H1 (cell line): ENCODE data around the gene GTF2F1. TPM values are rescaled to one million over a fixed set of nuclear protein-coding genes. Genes with fewer than 3 reads are reported as not detected.

Experiments
- EP300 ChIP-seq, 2 experiments: IDR thresholded peaks; 1 replicate in 1 of 2; 2 replicates in 1 of 2; pipeline ENCODE4 v1.6.1; 2011 to 2012; ENCODE audit warnings: low read depth in 2 of 2, low read length in 2 of 2, mild to moderate bottlenecking in 2 of 2, borderline replicate concordance in 1 of 2, inconsistent platforms in 1 of 2, moderate library complexity in 1 of 2
- HDAC6 ChIP-seq: IDR thresholded peaks from one replicate; pipeline ENCODE4 v1.7.1; 2012; ENCODE audit warnings: low read depth, mild to moderate bottlenecking, inconsistent platforms, low read length, moderate library complexity
- MAFK ChIP-seq: IDR thresholded peaks from 2 replicates; pipeline ENCODE4 v1.6.1; 2012; ENCODE audit warnings: low read depth, mild to moderate bottlenecking, improper control_type of control experiment, low read length
- MAX ChIP-seq: IDR thresholded peaks from 2 replicates; pipeline ENCODE4 v1.6.1; 2012; ENCODE audit warnings: inconsistent platforms
- NANOG ChIP-seq: IDR thresholded peaks from 2 replicates; pipeline ENCODE4 v1.6.1; 2011; ENCODE audit warnings: low read length, low read depth, mild to moderate bottlenecking, inconsistent platforms; ENCODE audit not compliant: insufficient read depth, poor library complexity, severe bottlenecking
- RNF2 ChIP-seq: fragments of 200-900, 300-1000 bp; sonication (generic); IDR thresholded peaks from 2 replicates; pipeline ENCODE4 v1.7.1; 2016; ENCODE audit warnings: borderline replicate concordance, low read depth, mild to moderate bottlenecking, antibody characterized with exemption, low read length; ENCODE audit not compliant: poor library complexity, severe bottlenecking; ENCODE audit errors: missing control alignments
- SP1 ChIP-seq: IDR thresholded peaks from 2 replicates; pipeline ENCODE4 v1.6.1; 2011; ENCODE audit warnings: low read depth, low read length
- polyA plus RNA-seq, 7 experiments: library from polyadenylated mRNA; depleted of rRNA in 3 of 7; stranded (reverse) in 5 of 7; unstranded in 2 of 7; fragments of >200 nt in 5 of 7; fragments of 200-250 nt in 2 of 7; gene quantifications; 1 replicate in 5 of 7; 2 replicates in 1 of 7; 4 replicates in 1 of 7; pipeline versions ENCODE4 v1.2.1 to v1.2.3, GENCODE V29; 2011 to 2013; ENCODE audit warnings: missing spikeins in 2 of 7, mixed read lengths in 2 of 7
- total RNA-seq: library from RNA; stranded (reverse); fragmentation: NEBNext Ultra II Directional; extraction: Animal tissue kit (Norgen Biotek cat#: 25700); gene quantifications from 2 replicates; pipeline ENCODE4 v1.2.1, GENCODE V29; 2021
- TF ChIP-seq, protein P1 (sequence below), 3 experiments: IDR thresholded peaks; 1 replicate in 2 of 3; 2 replicates in 1 of 3; pipeline versions ENCODE4 v1.5.1 to v1.6.1; 2011; ENCODE audit warnings: low read length in 3 of 3, mild to moderate bottlenecking in 3 of 3, inconsistent platforms in 2 of 3, low read depth in 1 of 3, moderate library complexity in 1 of 3; ENCODE audit not compliant: insufficient read depth in 1 of 3; ENCODE audit errors: control extremely low read depth in 1 of 3

The GTF2F1 gene
- total and polyA plus RNA-seq, 2 of the 8 experiments (the other 6 are each of a cell fraction or from before 2014, with no cell fraction given) = 29.3 to 56.3 TPM

GRCh38 chr19:6352381-6353165, 40.4 kb downstream of the GTF2F1 start (continued):
- TF ChIP-seq MAX (no peak), EP300 (IDR thresholded peaks at IDR 0.05; ENCODE audit: borderline replicate concordance in 1 of 2, low read depth in 2 of 2, low read length in 2 of 2) (no peak), NANOG (no peak), SP1 (no peak), MAFK (no peak), HDAC6 (no peak), RNF2 (no peak)
- TF ChIP-seq, protein P1, sequence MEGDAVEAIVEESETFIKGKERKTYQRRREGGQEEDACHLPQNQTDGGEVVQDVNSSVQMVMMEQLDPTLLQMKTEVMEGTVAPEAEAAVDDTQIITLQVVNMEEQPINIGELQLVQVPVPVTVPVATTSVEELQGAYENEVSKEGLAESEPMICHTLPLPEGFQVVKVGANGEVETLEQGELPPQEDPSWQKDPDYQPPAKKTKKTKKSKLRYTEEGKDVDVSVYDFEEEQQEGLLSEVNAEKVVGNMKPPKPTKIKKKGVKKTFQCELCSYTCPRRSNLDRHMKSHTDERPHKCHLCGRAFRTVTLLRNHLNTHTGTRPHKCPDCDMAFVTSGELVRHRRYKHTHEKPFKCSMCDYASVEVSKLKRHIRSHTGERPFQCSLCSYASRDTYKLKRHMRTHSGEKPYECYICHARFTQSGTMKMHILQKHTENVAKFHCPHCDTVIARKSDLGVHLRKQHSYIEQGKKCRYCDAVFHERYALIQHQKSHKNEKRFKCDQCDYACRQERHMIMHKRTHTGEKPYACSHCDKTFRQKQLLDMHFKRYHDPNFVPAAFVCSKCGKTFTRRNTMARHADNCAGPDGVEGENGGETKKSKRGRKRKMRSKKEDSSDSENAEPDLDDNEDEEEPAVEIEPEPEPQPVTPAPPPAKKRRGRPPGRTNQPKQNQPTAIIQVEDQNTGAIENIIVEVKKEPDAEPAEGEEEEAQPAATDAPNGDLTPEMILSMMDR (IDR thresholded peaks at IDR 0.05; ENCODE audit: control extremely low read depth in 1 of 3, insufficient read depth in 1 of 3, low read depth in 1 of 3, low read length in 3 of 3) = no peak
